ENCODE data around the gene HMOX2. TPM values are rescaled to one million over a fixed set of nuclear protein-coding genes. Genes with fewer than 3 reads are reported as not detected.

HMOX2 gene
- total and polyA plus RNA-seq, 2 donors (not counting 3 experiments of a cell fraction or from before 2014, with no cell fraction given): 80.7 to 86.3 TPM

DNA sequence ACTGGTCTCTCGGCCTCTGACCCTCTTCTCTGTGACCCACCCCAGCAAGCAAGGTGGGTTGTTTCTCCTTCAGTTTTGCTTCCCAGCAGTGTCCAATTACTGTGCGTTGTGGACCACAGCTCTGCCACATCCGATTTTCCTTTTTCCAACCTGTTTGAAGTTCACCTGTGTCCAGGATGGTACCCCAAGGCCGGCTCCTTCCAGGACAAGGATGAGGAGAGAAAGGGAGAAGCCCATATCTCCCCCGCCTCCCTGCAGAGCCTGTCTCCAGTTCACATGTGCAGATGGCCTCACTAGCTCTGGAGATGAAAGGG lies 15.3 kb upstream of the HMOX2 start:
- no peak for TF ChIP-seq GATA2 (IDR thresholded peaks at IDR 0.05; ENCODE audit: insufficient read depth, insufficient read length, low read depth, low read length)
- TF ChIP-seq CTCF (IDR thresholded peaks at IDR 0.05; ENCODE audit: extremely low read depth in 1 of 2, insufficient read depth in 1 of 2, low read depth in 1 of 2, low read length in 2 of 2): no peak
- TF ChIP-seq JUN (IDR thresholded peaks at IDR 0.05; ENCODE audit: borderline replicate concordance, insufficient read depth, insufficient read length, low read depth): no peak
- TF ChIP-seq MYC (IDR thresholded peaks at IDR 0.05; ENCODE audit: low read depth, low read length): no peak
- TF ChIP-seq EZH2 (IDR thresholded peaks at IDR 0.05; ENCODE audit: borderline replicate concordance, low read depth, low read length, severe bottlenecking): no peak
- no peak for TF ChIP-seq POLR2A (IDR thresholded peaks at IDR 0.05; ENCODE audit: low read depth, low read length)
- TF ChIP-seq POLR2AphosphoS5 (IDR thresholded peaks at IDR 0.05; ENCODE audit: insufficient read depth, low read depth, low read length): no peak
- no peak for TF ChIP-seq FOS (IDR thresholded peaks at IDR 0.05; ENCODE audit: borderline replicate concordance, insufficient read depth, low read length)
- CTCF ChIA-PET: no interaction called here
- dilution Hi-C loops (cut with MboI; ENCODE audit: extremely low pct_ligation_motif_present, low sequenced_read_pairs): no loop called here
- no peak overlapping the region for H2AFZ ChIP-seq (ENCODE audit: low read depth, low read length)
- DNase-seq (ENCODE audit: low read depth, low spot score) (no peak), FAIRE-seq (no peak)
- no peaks in the 10 kb centered on the region for H3K4me1 ChIP-seq (ENCODE audit: control insufficient read depth, extremely low read depth, insufficient read depth, low read length)
- BruUV-seq (replicated peaks): no TSS peak
- no peak overlapping the region for H3K4me2 ChIP-seq (ENCODE audit: insufficient read depth, low read length)
- no peaks in the 10 kb centered on the region for H4K20me1 ChIP-seq (replicated peaks; ENCODE audit: control insufficient read depth, extremely low read depth, insufficient read depth, low read length)
- H3K4me3 ChIP-seq (replicated peaks in 1 of 3; ENCODE audit: insufficient read depth in 1 of 3, low read depth in 1 of 3, low read length in 3 of 3): no peak overlapping the region
- POLR2A ChIA-PET: no interaction called here
- no peak overlapping the region for H3K27ac ChIP-seq (ENCODE audit: insufficient read depth, low read depth, low read length)
- H3K36me3 ChIP-seq (ENCODE audit: control insufficient read depth in 2 of 2, extremely low read depth in 1 of 2, insufficient read depth in 2 of 2, low read length in 2 of 2): peaks cover 0 to 35% of the 10 kb centered on the region in 2 experiments
- H3K27me3 ChIP-seq (ENCODE audit: control insufficient read depth in 2 of 2, insufficient read depth in 2 of 2, low read length in 2 of 2): no peaks in the 10 kb centered on the region
- intact Hi-C loops (cut with micrococcal nuclease): no loop called here
- no peaks in the 10 kb centered on the region for H3K9me3 ChIP-seq (replicated peaks; ENCODE audit: control insufficient read depth, insufficient read depth, low read length)
- no peaks in the 10 kb centered on the region for H3K79me2 ChIP-seq (ENCODE audit: control insufficient read depth, insufficient read depth, low read length)
- H3K9ac ChIP-seq (replicated peaks; ENCODE audit: extremely low read depth, insufficient read depth, low read length): no peak overlapping the region
- no peaks in the 10 kb centered on the region for H3K9me1 ChIP-seq (replicated peaks; ENCODE audit: control insufficient read depth, extremely low read depth, insufficient read depth, low read length)

All from endothelial cell of umbilical vein (primary cell).